ENCODE measurements around the gene FBXL17. TPM values are rescaled to one million over a fixed set of nuclear protein-coding genes. Genes with fewer than 3 reads are reported as not detected.

The FBXL17 gene
- total RNA-seq, 1 experiment from 2014 or later, result 11.6 TPM

- Histone ChIP-seq H3K9me3 (no peaks in the 10 kb centered on the region), H3K36me3 (ENCODE audit: control insufficient read depth, insufficient read depth, low read length) (no peaks in the 10 kb centered on the region), H3K4me3 (ENCODE audit: low read depth, low read length) (no peak overlapping the region), H3K27me3 (replicated peaks; ENCODE audit: control insufficient read depth, insufficient read depth, low read length) (no peaks in the 10 kb centered on the region), H3K4me1 (no peaks in the 10 kb centered on the region)
- Mint-ChIP-seq H3K27me3 (ENCODE audit: insufficient read depth, unreplicated experiment) (no peaks in the 10 kb centered on the region), H3K36me3 (ENCODE audit: insufficient read depth, unreplicated experiment) (no peaks in the 10 kb centered on the region), H3K9me3 (ENCODE audit: unreplicated experiment) (no peaks in the 10 kb centered on the region), H3K27ac (ENCODE audit: unreplicated experiment) (no peak overlapping the region), H3K4me1 (ENCODE audit: low read depth, unreplicated experiment) (no peaks in the 10 kb centered on the region), H3K4me3 (ENCODE audit: unreplicated experiment) (no peak overlapping the region)
- intact Hi-C loops (cut with micrococcal nuclease; ENCODE audit: unreplicated experiment), result no loop called here
- no peak for TF ChIP-seq CTCF (IDR thresholded peaks at IDR 0.05; ENCODE audit: insufficient read depth in 1 of 2, low read depth in 1 of 2, low read length in 1 of 2, severe bottlenecking in 1 of 2, unreplicated experiment in 1 of 2)
- no TSS peak for BruUV-seq (replicated peaks)
- no peak for DNase-seq
- POLR2A ChIA-PET, result no interaction called here
- CTCF ChIA-PET, result no interaction called here
These were observed 86.1 kb downstream of the FBXL17 start for GRCh38 chr5:108295578-108296368.

GRCh38 chr5:108280960-108281569, 100.8 kb downstream of the FBXL17 start:
- POLR2A ChIA-PET, result no interaction called here
- BruUV-seq (replicated peaks), result no TSS peak

DNA sequence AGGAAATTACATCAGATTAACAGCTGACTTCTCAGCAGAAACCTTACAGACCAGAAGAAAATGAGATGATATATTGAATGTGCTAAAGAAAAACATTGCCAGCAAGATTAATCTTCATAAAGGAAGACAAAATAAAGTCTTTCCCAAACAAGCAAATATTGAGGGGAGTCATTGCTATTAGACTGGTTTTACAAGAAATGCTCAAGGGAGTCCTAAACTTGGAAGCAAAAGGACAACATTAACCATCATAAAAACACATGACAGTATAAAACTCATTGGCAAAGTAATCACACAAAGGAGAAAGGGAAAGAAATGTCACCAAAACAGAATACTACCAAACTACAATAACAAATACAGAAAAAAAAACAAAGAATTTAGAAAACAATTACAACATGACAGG, 101.7 kb downstream of the FBXL17 start:
- intact Hi-C loops (cut with micrococcal nuclease; ENCODE audit: unreplicated experiment), result no loop called here
- no peaks in the 10 kb centered on the region for H3K27me3 ChIP-seq (replicated peaks; ENCODE audit: control insufficient read depth, insufficient read depth, low read length)
- POLR2A ChIA-PET, result no interaction called here
- Mint-ChIP-seq H3K27me3 (ENCODE audit: insufficient read depth, unreplicated experiment) (no peaks in the 10 kb centered on the region), H3K4me1 (ENCODE audit: low read depth, unreplicated experiment) (peaks cover 10% of the 10 kb centered on the region), H3K9me3 (ENCODE audit: unreplicated experiment) (peaks cover 16% of the 10 kb centered on the region), H3K27ac (ENCODE audit: unreplicated experiment) (no peak overlapping the region), H3K4me3 (ENCODE audit: unreplicated experiment) (no peak overlapping the region), H3K36me3 (ENCODE audit: insufficient read depth, unreplicated experiment) (no peaks in the 10 kb centered on the region)
- no TSS peak for BruUV-seq (replicated peaks)
- DNase-seq, result no peak
- H3K9me3 ChIP-seq, result no peaks in the 10 kb centered on the region
- no peak for TF ChIP-seq CTCF (IDR thresholded peaks at IDR 0.05; ENCODE audit: insufficient read depth in 1 of 2, low read depth in 1 of 2, low read length in 1 of 2, severe bottlenecking in 1 of 2, unreplicated experiment in 1 of 2)
- CTCF ChIA-PET, result no interaction called here
- no peaks in the 10 kb centered on the region for H3K36me3 ChIP-seq (ENCODE audit: control insufficient read depth, insufficient read depth, low read length)
- no peak overlapping the region for H3K4me3 ChIP-seq (ENCODE audit: low read depth, low read length)
- no peaks in the 10 kb centered on the region for H3K4me1 ChIP-seq

More at GRCh38 chr5:108280960-108281569, 100.8 kb downstream of the FBXL17 start:
- Mint-ChIP-seq H3K9me3 (ENCODE audit: unreplicated experiment) (peaks cover 16% of the 10 kb centered on the region), H3K27ac (ENCODE audit: unreplicated experiment) (no peak overlapping the region), H3K4me1 (ENCODE audit: low read depth, unreplicated experiment) (peaks cover 10% of the 10 kb centered on the region), H3K4me3 (ENCODE audit: unreplicated experiment) (no peak overlapping the region), H3K36me3 (ENCODE audit: insufficient read depth, unreplicated experiment) (no peaks in the 10 kb centered on the region), H3K27me3 (ENCODE audit: insufficient read depth, unreplicated experiment) (no peaks in the 10 kb centered on the region)
- H3K27me3 ChIP-seq (replicated peaks; ENCODE audit: control insufficient read depth, insufficient read depth, low read length), result no peaks in the 10 kb centered on the region
- H3K4me1 ChIP-seq, result no peaks in the 10 kb centered on the region
- intact Hi-C loops (cut with micrococcal nuclease; ENCODE audit: unreplicated experiment), result no loop called here
- no peak for DNase-seq
- no peaks in the 10 kb centered on the region for H3K36me3 ChIP-seq (ENCODE audit: control insufficient read depth, insufficient read depth, low read length)
- CTCF ChIA-PET, result no interaction called here
- H3K4me3 ChIP-seq (ENCODE audit: low read depth, low read length), result no peak overlapping the region
- TF ChIP-seq CTCF (IDR thresholded peaks at IDR 0.05; ENCODE audit: insufficient read depth in 1 of 2, low read depth in 1 of 2, low read length in 1 of 2, severe bottlenecking in 1 of 2, unreplicated experiment in 1 of 2), result no peak
- H3K9me3 ChIP-seq, result no peaks in the 10 kb centered on the region

Data from Caco-2 (cell line).